GM06990 (cell line): ENCODE results near the gene TOMM40.

Experiments
- DNase-seq: peaks from one replicate; pipeline ENCODE4 v3.0.0-alpha.2; 2011; ENCODE audit not compliant: insufficient read length; ENCODE audit errors: extremely low read depth
- H3K27me3 ChIP-seq: replicated peaks from 2 replicates; pipeline ENCODE4 v1.6.0; 2011; ENCODE audit warnings: low read length; ENCODE audit not compliant: control insufficient read depth, insufficient read depth
- H3K36me3 ChIP-seq: 2 replicates; pipeline ENCODE4 v1.5.1; 2011; ENCODE audit warnings: low read length; ENCODE audit not compliant: control insufficient read depth, insufficient read depth
- H3K4me3 ChIP-seq: replicated peaks from 2 replicates; pipeline ENCODE4 v1.5.1; 2011; ENCODE audit warnings: low read depth, mild to moderate bottlenecking, control low read depth, low read length
- TF ChIP-seq, protein P1 (sequence below): IDR thresholded peaks from 2 replicates; pipeline ENCODE4 v1.5.1; 2011; ENCODE audit warnings: low read length, control low read depth, mild to moderate bottlenecking, inconsistent platforms; ENCODE audit not compliant: insufficient read depth, poor library complexity, severe bottlenecking

TOMM40 gene

GRCh38 chr19:44890366-44891015 is 563 bp upstream of the TOMM40 start:
- Histone ChIP-seq H3K4me3 (peak overlapping the region; percentile 61), H3K36me3 (peaks cover 24% of the 10 kb centered on the region)

GRCh38 chr19:44892932-44893331 is 1.9 kb downstream of the TOMM40 start:
- Histone ChIP-seq H3K27me3 (no peaks in the 10 kb centered on the region), H3K36me3 (peaks cover 40% of the 10 kb centered on the region), H3K4me3 (no peak overlapping the region; the same call in 1 of the 2 replicates)
- DNase-seq, result no peak
- TF ChIP-seq, protein P1, sequence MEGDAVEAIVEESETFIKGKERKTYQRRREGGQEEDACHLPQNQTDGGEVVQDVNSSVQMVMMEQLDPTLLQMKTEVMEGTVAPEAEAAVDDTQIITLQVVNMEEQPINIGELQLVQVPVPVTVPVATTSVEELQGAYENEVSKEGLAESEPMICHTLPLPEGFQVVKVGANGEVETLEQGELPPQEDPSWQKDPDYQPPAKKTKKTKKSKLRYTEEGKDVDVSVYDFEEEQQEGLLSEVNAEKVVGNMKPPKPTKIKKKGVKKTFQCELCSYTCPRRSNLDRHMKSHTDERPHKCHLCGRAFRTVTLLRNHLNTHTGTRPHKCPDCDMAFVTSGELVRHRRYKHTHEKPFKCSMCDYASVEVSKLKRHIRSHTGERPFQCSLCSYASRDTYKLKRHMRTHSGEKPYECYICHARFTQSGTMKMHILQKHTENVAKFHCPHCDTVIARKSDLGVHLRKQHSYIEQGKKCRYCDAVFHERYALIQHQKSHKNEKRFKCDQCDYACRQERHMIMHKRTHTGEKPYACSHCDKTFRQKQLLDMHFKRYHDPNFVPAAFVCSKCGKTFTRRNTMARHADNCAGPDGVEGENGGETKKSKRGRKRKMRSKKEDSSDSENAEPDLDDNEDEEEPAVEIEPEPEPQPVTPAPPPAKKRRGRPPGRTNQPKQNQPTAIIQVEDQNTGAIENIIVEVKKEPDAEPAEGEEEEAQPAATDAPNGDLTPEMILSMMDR, result no peak

More at GRCh38 chr19:44890366-44891015, 563 bp upstream of the TOMM40 start:
- DNase-seq, result peak; percentile 99
- TF ChIP-seq, protein P1, result no peak
- no peaks in the 10 kb centered on the region for H3K27me3 ChIP-seq

- TF ChIP-seq, protein P1, result no peak
- Histone ChIP-seq H3K4me3 (no peak overlapping the region), H3K27me3 (no peaks in the 10 kb centered on the region), H3K36me3 (peaks cover 43% of the 10 kb centered on the region)
- no peak for DNase-seq
Measured at GRCh38 chr19:44893332-44894051, 2.4 kb downstream of the TOMM40 start.

DNA sequence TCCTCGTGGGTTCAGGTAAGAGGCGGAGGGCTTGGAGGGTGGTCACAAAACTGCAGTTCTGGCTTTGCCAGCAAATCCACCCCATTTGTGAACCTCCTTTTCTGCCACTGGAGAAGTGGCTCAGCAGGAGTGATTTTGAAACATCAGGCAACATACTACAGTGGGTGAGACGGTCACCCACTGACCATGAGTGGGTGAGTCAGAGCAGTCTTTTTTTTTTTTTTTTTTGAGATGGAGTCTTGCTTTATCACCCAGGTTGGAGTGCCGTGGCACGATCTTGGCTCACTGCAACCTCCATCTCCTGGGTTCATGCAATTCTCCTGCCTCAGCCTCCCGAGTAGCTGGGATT is 3.0 kb downstream of the TOMM40 start:
- no peak for DNase-seq
- TF ChIP-seq, protein P1, result no peak
- Histone ChIP-seq H3K27me3 (no peaks in the 10 kb centered on the region), H3K36me3 (peaks cover 43% of the 10 kb centered on the region), H3K4me3 (no peak overlapping the region)

GRCh38 chr19:44894946-44895345 is 3.9 kb downstream of the TOMM40 start:
- H3K4me3 ChIP-seq, result no peak overlapping the region
- TF ChIP-seq, protein P1, result no peak
- peaks cover 45% of the 10 kb centered on the region for H3K36me3 ChIP-seq
- no peak for DNase-seq
- no peaks in the 10 kb centered on the region for H3K27me3 ChIP-seq
